ENCODE data around the gene SUMF1.

DNA sequence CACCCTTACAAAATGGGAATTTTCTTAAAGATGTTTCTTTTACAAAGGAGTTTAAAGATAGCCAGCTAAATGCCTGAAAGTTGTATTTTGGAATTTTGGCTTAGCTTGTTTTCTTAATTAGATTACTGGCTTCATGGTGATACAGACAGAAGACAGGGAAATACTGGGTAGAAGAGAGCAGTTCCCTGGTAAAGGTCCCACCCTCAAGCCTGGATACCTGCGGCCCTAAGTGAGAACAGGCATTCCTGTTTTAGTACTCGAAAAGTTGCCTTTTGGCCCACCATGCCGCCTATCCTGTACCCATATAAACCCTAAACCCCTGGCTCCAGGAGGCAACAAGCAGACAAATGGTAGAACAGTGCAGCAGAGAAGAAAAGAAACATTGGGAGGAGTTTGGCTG lies 134.5 kb downstream of the SUMF1 start:
- TF ChIP-seq, protein P1, sequence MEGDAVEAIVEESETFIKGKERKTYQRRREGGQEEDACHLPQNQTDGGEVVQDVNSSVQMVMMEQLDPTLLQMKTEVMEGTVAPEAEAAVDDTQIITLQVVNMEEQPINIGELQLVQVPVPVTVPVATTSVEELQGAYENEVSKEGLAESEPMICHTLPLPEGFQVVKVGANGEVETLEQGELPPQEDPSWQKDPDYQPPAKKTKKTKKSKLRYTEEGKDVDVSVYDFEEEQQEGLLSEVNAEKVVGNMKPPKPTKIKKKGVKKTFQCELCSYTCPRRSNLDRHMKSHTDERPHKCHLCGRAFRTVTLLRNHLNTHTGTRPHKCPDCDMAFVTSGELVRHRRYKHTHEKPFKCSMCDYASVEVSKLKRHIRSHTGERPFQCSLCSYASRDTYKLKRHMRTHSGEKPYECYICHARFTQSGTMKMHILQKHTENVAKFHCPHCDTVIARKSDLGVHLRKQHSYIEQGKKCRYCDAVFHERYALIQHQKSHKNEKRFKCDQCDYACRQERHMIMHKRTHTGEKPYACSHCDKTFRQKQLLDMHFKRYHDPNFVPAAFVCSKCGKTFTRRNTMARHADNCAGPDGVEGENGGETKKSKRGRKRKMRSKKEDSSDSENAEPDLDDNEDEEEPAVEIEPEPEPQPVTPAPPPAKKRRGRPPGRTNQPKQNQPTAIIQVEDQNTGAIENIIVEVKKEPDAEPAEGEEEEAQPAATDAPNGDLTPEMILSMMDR (conservative IDR thresholded peaks at IDR 0.05; ENCODE audit: low read length): no peak
- TF ChIP-seq EZH2phosphoT487 (IDR thresholded peaks at IDR 0.05; ENCODE audit: borderline replicate concordance): no peak
